Measurements from ENCODE around the gene PNLIP.

Gene PNLIP

GRCh38 chr10:116553378-116553980 lies 7.7 kb downstream of the PNLIP start:
- no peak overlapping the region for H3K27ac Mint-ChIP-seq
- H3K9me3 Mint-ChIP-seq = peaks cover 3% of the 10 kb centered on the region
- ATAC-seq (no peak), DNase-seq (ENCODE audit: low spot score in 2 of 2) (no peak)
- no peaks in the 10 kb centered on the region for H3K36me3 Mint-ChIP-seq
- H3K4me3 Mint-ChIP-seq = no peak overlapping the region
- H3K4me1 Mint-ChIP-seq = no peaks in the 10 kb centered on the region

DNA sequence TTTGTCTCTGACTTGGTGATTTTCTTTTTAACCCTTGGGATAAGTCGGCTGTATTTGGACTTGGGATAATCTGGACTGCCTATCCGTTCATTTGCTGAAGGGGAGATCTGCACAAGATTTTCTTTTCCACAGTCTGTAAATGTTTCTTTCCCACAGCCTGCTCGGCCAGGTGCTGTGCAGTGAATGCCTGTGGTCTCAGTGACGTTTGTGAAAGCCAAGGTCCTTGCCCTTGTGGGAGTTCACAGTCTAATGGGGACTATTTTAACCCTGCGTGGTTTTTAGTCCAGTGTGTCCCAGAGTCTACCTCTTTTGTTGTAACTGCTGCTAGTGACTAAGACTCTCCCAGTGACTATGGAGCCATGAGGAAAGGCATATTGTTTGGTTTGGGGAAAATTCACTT lies 8.9 kb downstream of the PNLIP start:
- Mint-ChIP-seq H3K9me3 (peaks cover 3% of the 10 kb centered on the region), H3K27ac (no peak overlapping the region), H3K36me3 (no peaks in the 10 kb centered on the region), H3K4me3 (no peak overlapping the region), H3K4me1 (no peaks in the 10 kb centered on the region)
- no peak for DNase-seq (ENCODE audit: low spot score in 2 of 2)
- no peak for ATAC-seq

DNA sequence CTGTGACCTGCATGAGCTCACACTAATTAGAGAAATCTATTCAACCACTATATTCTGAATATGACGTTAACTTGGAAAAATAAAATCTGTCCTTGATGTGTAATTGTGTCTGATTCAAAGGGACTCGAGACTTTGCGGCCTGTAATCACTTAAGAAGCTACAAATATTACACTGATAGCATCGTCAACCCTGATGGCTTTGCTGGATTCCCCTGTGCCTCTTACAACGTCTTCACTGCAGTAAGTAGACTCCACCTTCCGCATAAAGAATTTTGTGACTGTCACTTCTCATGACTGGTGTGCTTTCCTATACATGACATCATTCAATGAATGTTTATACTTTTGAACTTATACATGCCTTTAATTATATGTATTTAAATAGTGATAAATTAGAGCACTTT lies 10.1 kb downstream of the PNLIP start:
- ATAC-seq = no peak
- Mint-ChIP-seq H3K4me3 (no peak overlapping the region), H3K36me3 (no peaks in the 10 kb centered on the region)

DNA sequence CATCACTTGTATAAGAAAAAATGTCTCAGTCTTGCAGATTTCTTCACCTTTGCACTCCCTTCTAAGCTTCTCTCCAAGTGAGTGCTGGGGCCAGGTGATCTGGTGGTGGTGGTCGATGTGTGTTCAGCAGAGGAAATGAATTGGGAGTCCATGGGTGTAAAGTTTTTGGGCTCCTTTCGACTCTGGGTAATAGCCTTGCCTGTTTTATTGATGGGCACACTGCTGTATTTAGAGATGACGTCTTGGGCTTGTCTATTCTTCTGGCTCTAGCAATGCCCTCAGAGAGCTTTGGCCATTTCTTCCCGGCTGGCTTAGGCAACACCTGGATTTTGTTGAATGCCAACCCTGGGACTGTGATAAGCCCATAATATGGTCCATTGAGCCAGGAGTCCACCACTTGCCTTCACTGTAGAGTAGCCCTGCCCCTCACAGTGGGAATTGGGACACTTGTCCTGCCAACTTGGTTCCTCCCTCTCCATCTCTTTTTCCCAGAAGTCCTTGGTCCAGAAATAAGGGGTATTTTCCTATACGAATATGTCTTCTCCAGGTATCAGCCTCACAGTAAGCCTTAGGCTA lies 11.7 kb downstream of the PNLIP start:
- H3K36me3 Mint-ChIP-seq = no peaks in the 10 kb centered on the region
- no peak overlapping the region for H3K27ac Mint-ChIP-seq
- H3K9me3 Mint-ChIP-seq = no peaks in the 10 kb centered on the region
- no peak for ATAC-seq
- H3K4me3 Mint-ChIP-seq = no peak overlapping the region
- no peak for DNase-seq (ENCODE audit: low spot score in 2 of 2)
- no peaks in the 10 kb centered on the region for H3K4me1 Mint-ChIP-seq

More for the DNA sequence above, 10.1 kb downstream of the PNLIP start:
- no peak for DNase-seq (ENCODE audit: low spot score in 2 of 2)
- H3K4me1 Mint-ChIP-seq = no peaks in the 10 kb centered on the region
- no peak overlapping the region for H3K27ac Mint-ChIP-seq
- peaks cover 3% of the 10 kb centered on the region for H3K9me3 Mint-ChIP-seq

GRCh38 chr10:116565534-116565933 lies 19.8 kb downstream of the PNLIP start:
- DNase-seq (ENCODE audit: low spot score in 2 of 2) (no peak), ATAC-seq (no peak)
- no peaks in the 10 kb centered on the region for H3K4me1 Mint-ChIP-seq
- no peaks in the 10 kb centered on the region for H3K36me3 Mint-ChIP-seq
- H3K4me3 Mint-ChIP-seq = no peak overlapping the region
- H3K27ac Mint-ChIP-seq = no peak overlapping the region
- H3K9me3 Mint-ChIP-seq = peaks cover 3% of the 10 kb centered on the region

DNA sequence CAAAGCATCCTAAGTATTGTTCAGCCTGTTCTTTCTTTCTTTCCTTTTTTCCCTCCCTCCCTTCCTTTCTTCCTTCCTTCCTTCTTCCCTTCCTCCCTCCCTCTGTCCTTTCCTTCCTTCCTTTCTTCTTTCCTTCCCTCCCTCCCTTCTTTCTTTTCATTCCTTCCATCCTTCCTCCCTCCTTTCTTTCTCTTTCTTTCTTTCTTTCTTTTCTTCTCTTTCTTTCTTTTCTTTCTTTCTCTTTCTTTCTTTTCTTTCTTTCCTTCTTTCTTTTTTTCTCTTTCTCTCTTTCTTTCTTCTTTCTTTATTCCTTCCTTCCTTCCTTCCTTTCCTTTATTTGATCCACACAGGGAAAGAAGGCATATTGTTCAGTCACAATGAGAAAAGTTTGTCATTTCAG lies 21.2 kb downstream of the PNLIP start:
- no peaks in the 10 kb centered on the region for H3K36me3 Mint-ChIP-seq
- no peaks in the 10 kb centered on the region for H3K4me1 Mint-ChIP-seq
- DNase-seq (ENCODE audit: low spot score in 2 of 2) = no peak
- H3K27ac Mint-ChIP-seq = no peak overlapping the region
- H3K9me3 Mint-ChIP-seq = peaks cover 4% of the 10 kb centered on the region
- H3K4me3 Mint-ChIP-seq = no peak overlapping the region
- ATAC-seq = no peak

GRCh38 chr10:116567335-116567734 lies 21.6 kb downstream of the PNLIP start:
- DNase-seq (ENCODE audit: low spot score in 2 of 2) = no peak
- no peak for ATAC-seq
- H3K36me3 Mint-ChIP-seq = no peaks in the 10 kb centered on the region
- no peak overlapping the region for H3K27ac Mint-ChIP-seq
- H3K4me3 Mint-ChIP-seq = no peak overlapping the region
- H3K4me1 Mint-ChIP-seq = no peaks in the 10 kb centered on the region
- peaks cover 4% of the 10 kb centered on the region for H3K9me3 Mint-ChIP-seq

- Mint-ChIP-seq H3K27ac (no peak overlapping the region), H3K4me3 (no peak overlapping the region), H3K9me3 (peaks cover 2% of the 10 kb centered on the region), H3K4me1 (no peaks in the 10 kb centered on the region), H3K36me3 (no peaks in the 10 kb centered on the region)
- no peak for DNase-seq (ENCODE audit: low spot score in 2 of 2)
- no peak for ATAC-seq
Observed at GRCh38 chr10:116574797-116575196, 29.1 kb downstream of the PNLIP start.

GRCh38 chr10:116587878-116588591 lies 42.3 kb downstream of the PNLIP start:
- H3K27ac Mint-ChIP-seq = no peak overlapping the region
- peaks cover 5% of the 10 kb centered on the region for H3K9me3 Mint-ChIP-seq
- H3K36me3 Mint-ChIP-seq = no peaks in the 10 kb centered on the region
- no peak overlapping the region for H3K4me3 Mint-ChIP-seq
- ATAC-seq (no peak), DNase-seq (ENCODE audit: low spot score in 2 of 2) (no peak)
- no peaks in the 10 kb centered on the region for H3K4me1 Mint-ChIP-seq

GRCh38 chr10:116588995-116589394 lies 43.3 kb downstream of the PNLIP start:
- no peaks in the 10 kb centered on the region for H3K4me1 Mint-ChIP-seq
- ATAC-seq (no peak), DNase-seq (ENCODE audit: low spot score in 2 of 2) (no peak)
- H3K9me3 Mint-ChIP-seq = peaks cover 5% of the 10 kb centered on the region
- H3K4me3 Mint-ChIP-seq = no peak overlapping the region
- no peak overlapping the region for H3K27ac Mint-ChIP-seq
- no peaks in the 10 kb centered on the region for H3K36me3 Mint-ChIP-seq

- no peak overlapping the region for H3K27ac Mint-ChIP-seq
- DNase-seq (ENCODE audit: low spot score in 2 of 2) (no peak), ATAC-seq (no peak)
- no peaks in the 10 kb centered on the region for H3K36me3 Mint-ChIP-seq
- no peaks in the 10 kb centered on the region for H3K4me1 Mint-ChIP-seq
- H3K4me3 Mint-ChIP-seq = no peak overlapping the region
- H3K9me3 Mint-ChIP-seq = peaks cover 5% of the 10 kb centered on the region
Observed at GRCh38 chr10:116589926-116590325, 44.2 kb downstream of the PNLIP start.

DNA sequence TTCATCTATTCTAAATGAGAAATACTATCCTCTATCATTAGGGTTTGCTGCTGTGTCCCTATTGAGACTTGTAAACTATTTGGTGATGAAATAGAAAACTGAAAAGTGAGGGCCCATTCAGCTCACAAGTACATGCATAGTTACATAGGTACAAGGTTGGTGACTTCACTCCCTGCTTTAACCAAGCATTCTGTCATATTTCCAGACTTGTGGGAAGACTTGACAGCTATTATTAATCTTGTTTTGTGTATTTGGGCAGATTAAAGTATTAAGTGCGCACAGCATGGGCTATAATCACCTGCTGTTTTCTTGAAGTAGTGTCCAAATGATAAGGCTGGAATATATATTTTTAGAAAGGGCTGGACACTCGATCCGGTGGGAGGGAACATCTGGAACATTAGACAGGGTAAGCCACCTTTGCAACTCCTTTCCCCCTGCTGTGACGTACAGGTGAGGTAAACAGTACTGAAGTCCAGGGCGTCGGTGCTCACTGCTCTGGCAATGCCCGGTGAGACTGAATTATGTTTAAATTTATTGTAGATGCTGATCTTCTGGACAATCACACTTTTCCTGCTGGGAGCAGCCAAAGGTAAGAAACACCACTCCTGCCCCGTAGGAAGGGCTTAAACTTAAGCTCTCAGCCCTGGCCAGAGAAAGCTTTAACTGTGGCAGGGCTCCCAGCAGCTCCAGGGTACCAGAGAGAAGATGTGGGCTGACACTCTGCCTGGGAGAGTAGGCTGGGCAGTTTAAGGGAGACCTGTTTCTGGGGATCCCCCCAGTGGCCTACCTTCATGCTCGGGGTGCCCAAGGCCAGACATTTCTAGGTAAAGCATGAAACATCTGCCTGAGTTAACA lies 45.1 kb downstream of the PNLIP start, which contains the start of gene PNLIPRP1:
TSS of gene PNLIPRP1 (plus strand) at position 370 of the 855 bp plus-strand sequence. CDS start at position 541, 171 bp downstream.
- H3K4me1 Mint-ChIP-seq = no peaks in the 10 kb centered on the region

GRCh38 chr10:116593139-116593740 lies 47.5 kb downstream of the PNLIP start:
- no peaks in the 10 kb centered on the region for H3K4me1 Mint-ChIP-seq

More for the DNA sequence above, 45.1 kb downstream of the PNLIP start, which contains the start of gene PNLIPRP1:
- no peak within 1 kb of the TSS for H3K27ac Mint-ChIP-seq
- H3K4me3 Mint-ChIP-seq = no peak within 1 kb of the TSS
- DNase-seq (ENCODE audit: low spot score in 2 of 2) (no peak), ATAC-seq (no peak)
- no peaks in the 10 kb centered on the region for H3K36me3 Mint-ChIP-seq
- H3K9me3 Mint-ChIP-seq = peaks cover 4% of the 10 kb centered on the region

GRCh38 chr10:116594525-116595035 lies 48.8 kb downstream of the PNLIP start:
- no peaks in the 10 kb centered on the region for H3K9me3 Mint-ChIP-seq
- no peak overlapping the region for H3K27ac Mint-ChIP-seq
- H3K4me1 Mint-ChIP-seq = no peaks in the 10 kb centered on the region
- no peak overlapping the region for H3K4me3 Mint-ChIP-seq
- DNase-seq (ENCODE audit: low spot score in 2 of 2) (no peak), ATAC-seq (no peak)
- no peaks in the 10 kb centered on the region for H3K36me3 Mint-ChIP-seq

More at GRCh38 chr10:116593139-116593740, 47.5 kb downstream of the PNLIP start:
- DNase-seq (ENCODE audit: low spot score in 2 of 2) (no peak), ATAC-seq (no peak)
- no peak overlapping the region for H3K4me3 Mint-ChIP-seq
- H3K9me3 Mint-ChIP-seq = no peaks in the 10 kb centered on the region
- H3K27ac Mint-ChIP-seq = no peak overlapping the region
- H3K36me3 Mint-ChIP-seq = no peaks in the 10 kb centered on the region

DNA sequence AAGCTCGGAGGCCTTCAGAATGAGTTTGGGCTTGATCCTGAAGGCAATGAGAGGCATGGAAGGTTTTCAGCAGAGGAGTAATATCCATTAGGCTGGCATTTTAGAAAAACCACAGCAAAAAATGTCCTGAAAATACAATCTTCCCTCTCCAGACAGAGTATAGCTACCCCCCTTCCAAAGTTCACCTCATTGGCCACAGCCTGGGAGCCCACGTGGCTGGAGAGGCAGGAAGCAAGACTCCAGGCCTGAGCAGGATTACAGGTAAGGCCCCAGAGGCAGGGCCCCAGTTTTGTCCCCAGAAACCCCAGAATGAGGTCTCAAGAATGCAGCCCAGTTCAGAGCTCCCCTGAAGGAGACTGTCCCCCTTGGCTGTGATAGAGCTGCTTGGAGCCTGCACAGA lies 50.3 kb downstream of the PNLIP start:
- Mint-ChIP-seq H3K4me1 (no peaks in the 10 kb centered on the region), H3K9me3 (no peaks in the 10 kb centered on the region), H3K36me3 (no peaks in the 10 kb centered on the region), H3K27ac (no peak overlapping the region), H3K4me3 (no peak overlapping the region)
- no peak for ATAC-seq
- DNase-seq (ENCODE audit: low spot score in 2 of 2) = no peak

All from stimulated activated effector memory CD8-positive, alpha-beta T cell treated with anti-CD3 and anti-CD28 coated beads, Interleukin-12 subunit alpha, Interleukin-12 subunit beta, amount 100 ng/mL, for 72 hours (primary cell).